HepG2 (cell line): ENCODE data around the gene CCDC9B. TPM values are rescaled to one million over a fixed set of nuclear protein-coding genes. Genes with fewer than 3 reads are reported as not detected.

ENCODE experiments used
- AKAP8 ChIP-seq: sonication (generic); formaldehyde crosslinking; IDR thresholded peaks from 2 replicates; pipeline ENCODE4 v1.5.1; 2020; ENCODE audit warnings: mild to moderate bottlenecking, missing genetic modification reagents
- BHLHE40 ChIP-seq: IDR thresholded peaks from 2 replicates; pipeline ENCODE4 v1.6.1; 2011; ENCODE audit warnings: low read length, improper control_type of control experiment
- ETV5 ChIP-seq: IDR thresholded peaks from 2 replicates; pipeline ENCODE4 v1.6.1; 2018; ENCODE audit warnings: missing biosample characterization, missing genetic modification reagents, inconsistent platforms, borderline replicate concordance
- GATAD2A ChIP-seq: IDR thresholded peaks from 2 replicates; pipeline ENCODE4 v1.6.1; 2016
- KAT2B ChIP-seq: fragments of 150-350 bp; IDR thresholded peaks from 2 replicates; pipeline ENCODE4 v1.6.1; 2014; ENCODE audit warnings: low read depth, low read length, borderline replicate concordance
- KDM2A ChIP-seq: sonication (generic); formaldehyde crosslinking; IDR thresholded peaks from 2 replicates; pipeline ENCODE4 v1.4.0; 2020; ENCODE audit warnings: low read depth, missing genetic modification reagents, borderline replicate concordance
- MEIS2 ChIP-seq: sonication (generic); formaldehyde crosslinking; IDR thresholded peaks from 2 replicates; pipeline ENCODE4 v1.9.0; 2021; ENCODE audit warnings: mild to moderate bottlenecking, missing genetic modification reagents
- NAIF1 ChIP-seq: sonication (generic); formaldehyde crosslinking; IDR thresholded peaks from 2 replicates; pipeline ENCODE4 v1.5.0; 2020; ENCODE audit warnings: mild to moderate bottlenecking, missing genetic modification reagents, borderline replicate concordance
- NFIC ChIP-seq: IDR thresholded peaks from 2 replicates; pipeline ENCODE4 v1.6.1; 2012; ENCODE audit warnings: mild to moderate bottlenecking, low read length, inconsistent platforms
- ONECUT2 ChIP-seq: sonication (generic); formaldehyde crosslinking; IDR thresholded peaks from 2 replicates; pipeline ENCODE4 v1.4.0; 2020; ENCODE audit warnings: missing genetic modification reagents
- REPIN1 ChIP-seq: sonication (generic); formaldehyde crosslinking; IDR thresholded peaks from 2 replicates; pipeline ENCODE4 v1.8.0; 2022; ENCODE audit warnings: missing genetic modification reagents, low read depth, mild to moderate bottlenecking, borderline replicate concordance
- RXRA ChIP-seq: sonication (generic); formaldehyde crosslinking; IDR thresholded peaks from 2 replicates; pipeline ENCODE4 v1.5.1; 2020; ENCODE audit warnings: missing genetic modification reagents
- SCMH1 ChIP-seq: sonication (generic); formaldehyde crosslinking; IDR thresholded peaks from 2 replicates; pipeline ENCODE4 v1.9.0; 2021; ENCODE audit warnings: missing genetic modification reagents, mild to moderate bottlenecking, borderline replicate concordance
- SP1 ChIP-seq, 2 experiments: fragments of 450-650 bp in 1 of 2; sonication (generic) in 1 of 2; formaldehyde crosslinking in 1 of 2; IDR thresholded peaks; 2 replicates each; pipeline versions ENCODE4 v1.4.0 to v1.6.1; 2016 to 2020; ENCODE audit warnings: missing genetic modification reagents in 1 of 2
- SP5 ChIP-seq: IDR thresholded peaks from 2 replicates; pipeline ENCODE4 v1.6.1; 2016; ENCODE audit warnings: low read depth, borderline replicate concordance
- TEAD3 ChIP-seq: optimal IDR thresholded peaks from 2 replicates; pipeline ENCODE3; 2016; ENCODE audit warnings: borderline replicate concordance
- XRCC5 ChIP-seq: fragments of 200-400 bp; formaldehyde crosslinking; optimal IDR thresholded peaks from 2 replicates; pipeline ENCODE3; 2017; ENCODE audit warnings: mild to moderate bottlenecking, low read length
- ZBTB20 ChIP-seq: sonication (generic); formaldehyde crosslinking; IDR thresholded peaks from 2 replicates; pipeline ENCODE4 v1.8.1; 2023; ENCODE audit warnings: missing genetic modification reagents, low read depth, mild to moderate bottlenecking, borderline replicate concordance
- ZNF24 ChIP-seq: fragments of 450-650 bp; IDR thresholded peaks from 2 replicates; pipeline ENCODE4 v1.6.1; 2017; ENCODE audit warnings: antibody characterized with exemption, mild to moderate bottlenecking
- ZNF251 ChIP-seq: sonication (generic); formaldehyde crosslinking; IDR thresholded peaks from 2 replicates; pipeline ENCODE4 v1.9.0; 2021; ENCODE audit warnings: mild to moderate bottlenecking, missing genetic modification reagents
- ZNF350 ChIP-seq: sonication (generic); formaldehyde crosslinking; IDR thresholded peaks from 2 replicates; pipeline ENCODE4 v1.4.0; 2020; ENCODE audit warnings: mild to moderate bottlenecking, low read depth, missing genetic modification reagents, borderline replicate concordance
- ZNF660 ChIP-seq: sonication (generic); formaldehyde crosslinking; IDR thresholded peaks from 2 replicates; pipeline ENCODE4 v1.5.1; 2020; ENCODE audit warnings: mild to moderate bottlenecking, low read depth, missing genetic modification reagents, borderline replicate concordance
- ZZZ3 ChIP-seq: sonication (generic); formaldehyde crosslinking; IDR thresholded peaks from 2 replicates; pipeline ENCODE4 v1.4.0; 2020; ENCODE audit warnings: missing genetic modification reagents, mild to moderate bottlenecking, borderline replicate concordance
- polyA plus RNA-seq, 8 experiments: library from polyadenylated mRNA; depleted of rRNA in 3 of 8; stranded (reverse) in 7 of 8; unstranded in 1 of 8; fragments of >200 nt; fragmentation: Illumina TruSeq in 4 of 8; extraction: Trizol in 4 of 8; gene quantifications; 2 replicates each; pipeline versions ENCODE4 v1.2.1 to v1.2.3, GENCODE V29; 2011 to 2016; ENCODE audit warnings: low read depth in 4 of 8, missing spikeins in 1 of 8, mixed read lengths in 1 of 8; ENCODE audit not compliant: insufficient read depth in 1 of 8
- total RNA-seq, 5 experiments: library from RNA; depleted of rRNA; stranded (reverse); fragments of >200 nt; fragmentation: Illumina TruSeq; extraction: Trizol; gene quantifications; 2 replicates each; pipeline ENCODE4 v1.2.3, GENCODE V29; 2016; ENCODE audit warnings: low read depth in 1 of 5
- TF ChIP-seq, protein P1 (sequence below), 2 experiments: sonication (generic) in 1 of 2; formaldehyde crosslinking in 1 of 2; IDR thresholded peaks; 2 replicates each; pipeline versions ENCODE4 v1.4.0 to v1.6.1; 2018 to 2020; ENCODE audit warnings: missing genetic modification reagents in 2 of 2, borderline replicate concordance in 1 of 2, low read depth in 1 of 2, mild to moderate bottlenecking in 1 of 2, missing biosample characterization in 1 of 2
- TF ChIP-seq, protein P2 (sequence below): sonication (generic); formaldehyde crosslinking; IDR thresholded peaks from 2 replicates; pipeline ENCODE4 v1.5.1; 2020; ENCODE audit warnings: mild to moderate bottlenecking, missing genetic modification reagents, borderline replicate concordance

Gene CCDC9B
- total and polyA plus RNA-seq, 2 of the 13 experiments (the other 11 are each of a cell fraction or from before 2014, with no cell fraction given), result 0.98 to 1.6 TPM

DNA sequence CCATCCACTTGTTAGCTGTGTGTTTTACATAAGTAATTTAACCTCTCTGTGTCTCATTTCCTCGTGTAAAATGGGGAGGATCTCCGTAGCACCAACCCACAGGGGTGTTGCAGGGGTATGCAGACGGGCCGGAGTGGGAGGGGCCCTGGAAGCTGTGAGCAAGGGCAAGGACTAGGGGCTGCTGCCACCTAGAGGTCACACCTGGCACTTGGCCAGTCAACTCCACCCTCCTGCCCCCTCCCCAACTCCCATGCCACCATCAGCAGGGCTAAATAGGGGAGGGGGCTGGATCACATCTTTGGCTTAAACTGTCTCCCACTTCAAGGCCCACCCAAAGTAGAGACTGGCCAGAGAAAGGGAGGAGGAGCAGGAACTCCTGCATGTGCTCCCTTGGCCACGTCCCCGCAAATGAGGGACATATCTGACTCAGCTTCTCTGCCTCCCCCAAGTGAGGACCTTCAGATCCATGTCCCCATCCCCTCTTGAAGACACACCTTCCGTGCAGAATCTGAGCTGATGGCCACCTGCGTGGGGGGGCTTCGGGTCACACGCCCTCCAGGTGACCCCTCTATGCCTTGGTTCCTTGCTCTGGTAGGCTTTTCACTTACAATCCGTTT lies 2.6 kb downstream of the CCDC9B start (continued):
- TF ChIP-seq, protein P1, sequence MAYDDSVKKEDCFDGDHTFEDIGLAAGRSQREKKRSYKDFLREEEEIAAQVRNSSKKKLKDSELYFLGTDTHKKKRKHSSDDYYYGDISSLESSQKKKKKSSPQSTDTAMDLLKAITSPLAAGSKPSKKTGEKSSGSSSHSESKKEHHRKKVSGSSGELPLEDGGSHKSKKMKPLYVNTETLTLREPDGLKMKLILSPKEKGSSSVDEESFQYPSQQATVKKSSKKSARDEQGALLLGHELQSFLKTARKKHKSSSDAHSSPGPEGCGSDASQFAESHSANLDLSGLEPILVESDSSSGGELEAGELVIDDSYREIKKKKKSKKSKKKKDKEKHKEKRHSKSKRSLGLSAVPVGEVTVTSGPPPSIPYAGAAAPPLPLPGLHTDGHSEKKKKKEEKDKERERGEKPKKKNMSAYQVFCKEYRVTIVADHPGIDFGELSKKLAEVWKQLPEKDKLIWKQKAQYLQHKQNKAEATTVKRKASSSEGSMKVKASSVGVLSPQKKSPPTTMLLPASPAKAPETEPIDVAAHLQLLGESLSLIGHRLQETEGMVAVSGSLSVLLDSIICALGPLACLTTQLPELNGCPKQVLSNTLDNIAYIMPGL (CRISPR knock-in tag; IDR thresholded peaks at IDR 0.05; ENCODE audit: borderline replicate concordance in 1 of 2, low read depth in 1 of 2), result peak; percentile 27 to 59; a peak in 1 of 4 replicates
- TF ChIP-seq ETV5 (CRISPR knock-in tag) (no peak), SCMH1 (CRISPR knock-in tag) (no peak), ZNF251 (CRISPR knock-in tag) (no peak), KDM2A (CRISPR knock-in tag) (0 out of 2 replicates have a peak, but pooled peaks have one; percentile 22), RXRA (CRISPR knock-in tag) (no peak), SP5 (peak; percentile 37; the same call in 1 of the 2 replicates), MEIS2 (CRISPR knock-in tag) (no peak), ZNF350 (CRISPR knock-in tag) (0 out of 2 replicates have a peak, but pooled peaks have one; percentile 12), ZNF660 (no peak), AKAP8 (no peak), GATAD2A (CRISPR knock-in tag) (0 out of 2 replicates have a peak, but pooled peaks have one; percentile 14), KAT2B (no peak), ZNF24 (no peak), REPIN1 (CRISPR knock-in tag) (no peak), ZBTB20 (no peak), ONECUT2 (CRISPR knock-in tag) (no peak), NAIF1 (CRISPR knock-in tag) (no peak), TEAD3 (CRISPR knock-in tag) (peak; percentile 34), NFIC (no peak), BHLHE40 (no peak), SP1 (IDR thresholded peaks at IDR 0.05) (no peak), SP1 (CRISPR knock-in tag; IDR thresholded peaks at IDR 0.05) (peak; percentile 45; the same call in 1 of the 2 replicates), XRCC5 (peak; percentile 55), ZZZ3 (CRISPR knock-in tag) (no peak)
- TF ChIP-seq, protein P2, sequence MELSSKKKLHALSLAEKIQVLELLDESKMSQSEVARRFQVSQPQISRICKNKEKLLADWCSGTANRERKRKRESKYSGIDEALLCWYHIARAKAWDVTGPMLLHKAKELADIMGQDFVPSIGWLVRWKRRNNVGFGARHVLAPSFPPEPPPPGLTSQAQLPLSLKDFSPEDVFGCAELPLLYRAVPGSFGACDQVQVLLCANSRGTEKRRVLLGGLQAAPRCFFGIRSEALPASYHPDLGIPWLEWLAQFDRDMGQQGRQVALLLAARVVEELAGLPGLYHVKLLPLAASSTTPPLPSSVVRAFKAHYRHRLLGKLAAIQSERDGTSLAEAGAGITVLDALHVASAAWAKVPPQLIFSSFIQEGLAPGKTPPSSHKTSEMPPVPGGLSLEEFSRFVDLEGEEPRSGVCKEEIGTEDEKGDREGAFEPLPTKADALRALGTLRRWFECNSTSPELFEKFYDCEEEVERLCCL (CRISPR knock-in tag), result no peak
- TF ChIP-seq, all 625 proteins: peak for 20
